Measurements from ENCODE around the gene HSDL2.
"Not testable (repeated sequence)": the region's sequence is repeated elsewhere in the genome, so short reads cannot be mapped to it uniquely, and the experiment has no call there.

HSDL2 gene

GRCh38 chr9:112503170-112503569 lies 123.3 kb downstream of the HSDL2 start:
- no peak for DNase-seq

- DNase-seq, result no peak
Observed at GRCh38 chr9:112505086-112505485, 125.2 kb downstream of the HSDL2 start.

- DNase-seq, result no peak
Observed at GRCh38 chr9:112505607-112506006, 125.7 kb downstream of the HSDL2 start.

- DNase-seq, result no peak
Observed at GRCh38 chr9:112506571-112506970, 126.7 kb downstream of the HSDL2 start.

GRCh38 chr9:112507001-112507680 lies 127.2 kb downstream of the HSDL2 start:
- DNase-seq, result no peak

GRCh38 chr9:112508377-112508776 lies 128.5 kb downstream of the HSDL2 start:
- no peak for DNase-seq

- not testable (repeated sequence) for DNase-seq
Observed at GRCh38 chr9:112512377-112512776, 132.5 kb downstream of the HSDL2 start.

GRCh38 chr9:112516769-112517168 lies 136.9 kb downstream of the HSDL2 start:
- DNase-seq, result no peak

GRCh38 chr9:112520069-112520468 lies 140.2 kb downstream of the HSDL2 start:
- no peak for DNase-seq

GRCh38 chr9:112520656-112521055 lies 140.7 kb downstream of the HSDL2 start:
- DNase-seq, result no peak
